Neural cell (in vitro differentiated cells): Measurements from ENCODE around the gene ZFPL1. TPM values are rescaled to one million over a fixed set of nuclear protein-coding genes. Genes with fewer than 3 reads are reported as not detected.

Experiments
- H2AFZ ChIP-seq: fragments of 200-600, 300-800 bp; sonication (generic), shearing (Covaris generic); 2 replicates; pipeline ENCODE4 v1.6.0; 2014; ENCODE audit warnings: low read depth, mild to moderate bottlenecking, antibody characterized with exemption, low read length, moderate library complexity
- H3F3A ChIP-seq: fragments of 200-600 bp; shearing (Covaris generic); 2 replicates; pipeline ENCODE4 v1.6.1; 2016; ENCODE audit warnings: mild to moderate bottlenecking, moderate library complexity, mixed read lengths, antibody characterized with exemption, low read length; ENCODE audit not compliant: insufficient read depth, poor library complexity, severe bottlenecking
- H3K27ac ChIP-seq: fragments of 200-600, 300-800 bp; sonication (generic), shearing (Covaris generic); 2 replicates; pipeline ENCODE4 v1.5.1; 2014; ENCODE audit warnings: mild to moderate bottlenecking, low read length, moderate library complexity
- H3K27me3 ChIP-seq: fragments of 300-800, 200-600 bp; sonication (generic), shearing (Covaris generic); 2 replicates; pipeline ENCODE4 v1.6.0; 2014; ENCODE audit warnings: mild to moderate bottlenecking, low read depth, low read length, moderate library complexity; ENCODE audit not compliant: insufficient read depth
- H3K36me3 ChIP-seq: fragments of 300-800, 200-600 bp; sonication (generic), shearing (Covaris generic); 2 replicates; pipeline ENCODE4 v1.5.1; 2014; ENCODE audit warnings: mild to moderate bottlenecking, antibody characterized with exemption, low read length, moderate library complexity; ENCODE audit not compliant: insufficient read depth
- H3K4me2 ChIP-seq: fragments of 300-800, 200-600 bp; sonication (generic), shearing (Covaris generic); 2 replicates; pipeline ENCODE4 v1.6.0; 2014; ENCODE audit warnings: mild to moderate bottlenecking, low read length
- H3K4me3 ChIP-seq: fragments of 300-800, 200-600 bp; sonication (generic), shearing (Covaris generic); 2 replicates; pipeline ENCODE4 v1.5.1; 2014; ENCODE audit warnings: mild to moderate bottlenecking, low read length, moderate library complexity
- H3K79me2 ChIP-seq: fragments of 200-600 bp; shearing (Covaris generic); replicated peaks from 2 replicates; pipeline ENCODE4 v1.6.0; 2014; ENCODE audit warnings: mild to moderate bottlenecking, low read length, moderate library complexity; ENCODE audit not compliant: insufficient read depth
- H3K9ac ChIP-seq: fragments of 300-800, 200-600 bp; sonication (generic), shearing (Covaris generic); 2 replicates; pipeline ENCODE4 v1.6.1; 2016; ENCODE audit warnings: mild to moderate bottlenecking, low read length, mixed read lengths
- H3K9me2 ChIP-seq: fragments of 200-600 bp; shearing (Covaris generic); 2 replicates; pipeline ENCODE4 v1.6.1; 2016; ENCODE audit warnings: mild to moderate bottlenecking, low read length, mixed read lengths; ENCODE audit not compliant: insufficient read depth
- H3K9me3 ChIP-seq: fragments of 200-600, 300-800 bp; sonication (generic), shearing (Covaris generic); 2 replicates; pipeline ENCODE4 v1.6.1; 2016; ENCODE audit warnings: mild to moderate bottlenecking, mixed run types, low read length, moderate library complexity, mixed read lengths
- H4K20me1 ChIP-seq: fragments of 200-600 bp; shearing (Covaris generic); 2 replicates; pipeline ENCODE4 v1.6.1; 2016; ENCODE audit warnings: mild to moderate bottlenecking, mixed run types; ENCODE audit not compliant: insufficient read depth
- EP300 ChIP-seq: fragments of 450-650 bp; conservative IDR thresholded peaks from 2 replicates; pipeline ENCODE4 v1.6.1; 2014; ENCODE audit warnings: antibody characterized with exemption, mild to moderate bottlenecking, moderate library complexity; ENCODE audit not compliant: poor library complexity, severe bottlenecking
- EZH2 ChIP-seq: fragments of 200-600, 300-800 bp; shearing (Covaris generic), sonication (generic); IDR thresholded peaks from 2 replicates; pipeline ENCODE4 v1.6.1; 2014; ENCODE audit warnings: antibody characterized with exemption, low read length, borderline replicate concordance, mild to moderate bottlenecking; ENCODE audit not compliant: insufficient read depth, poor library complexity, severe bottlenecking
- MXI1 ChIP-seq: fragments of 450-650 bp; conservative IDR thresholded peaks from 2 replicates; pipeline ENCODE4 v1.6.1; 2014; ENCODE audit warnings: antibody characterized with exemption, mild to moderate bottlenecking; ENCODE audit not compliant: poor library complexity, severe bottlenecking
- POLR2AphosphoS5 ChIP-seq: IDR thresholded peaks from 2 replicates; pipeline ENCODE4 v1.6.1; 2012
- RAD21 ChIP-seq: fragments of 450-650 bp; conservative IDR thresholded peaks from 2 replicates; pipeline ENCODE4 v1.6.1; 2014; ENCODE audit warnings: antibody characterized with exemption, mild to moderate bottlenecking, moderate library complexity
- SMC3 ChIP-seq: fragments of 450-650 bp; conservative IDR thresholded peaks from 2 replicates; pipeline ENCODE4 v1.6.1; 2014; ENCODE audit warnings: antibody characterized with exemption, mild to moderate bottlenecking, moderate library complexity; ENCODE audit not compliant: poor library complexity
- TAF1 ChIP-seq: IDR thresholded peaks from 2 replicates; pipeline ENCODE4 v1.6.1; 2012; ENCODE audit warnings: low read depth
- polyA plus RNA-seq: library from polyadenylated mRNA; depleted of rRNA; stranded (reverse); fragments of >200 nt; gene quantifications from 2 replicates; pipeline ENCODE4 v1.2.3, GENCODE V29; 2014
- TF ChIP-seq, protein P1 (sequence below): IDR thresholded peaks from 2 replicates; pipeline ENCODE4 v1.6.1; 2012; ENCODE audit warnings: borderline replicate concordance
- TF ChIP-seq, protein P2 (sequence below): fragments of 450-650 bp; IDR thresholded peaks from 2 replicates; pipeline ENCODE4 v1.5.1; 2014; ENCODE audit warnings: antibody characterized with exemption, mild to moderate bottlenecking, moderate library complexity; ENCODE audit not compliant: poor library complexity, severe bottlenecking

The ZFPL1 gene
- polyA plus RNA-seq, 1 donor from 2014 or later, result 42.0 TPM

DNA sequence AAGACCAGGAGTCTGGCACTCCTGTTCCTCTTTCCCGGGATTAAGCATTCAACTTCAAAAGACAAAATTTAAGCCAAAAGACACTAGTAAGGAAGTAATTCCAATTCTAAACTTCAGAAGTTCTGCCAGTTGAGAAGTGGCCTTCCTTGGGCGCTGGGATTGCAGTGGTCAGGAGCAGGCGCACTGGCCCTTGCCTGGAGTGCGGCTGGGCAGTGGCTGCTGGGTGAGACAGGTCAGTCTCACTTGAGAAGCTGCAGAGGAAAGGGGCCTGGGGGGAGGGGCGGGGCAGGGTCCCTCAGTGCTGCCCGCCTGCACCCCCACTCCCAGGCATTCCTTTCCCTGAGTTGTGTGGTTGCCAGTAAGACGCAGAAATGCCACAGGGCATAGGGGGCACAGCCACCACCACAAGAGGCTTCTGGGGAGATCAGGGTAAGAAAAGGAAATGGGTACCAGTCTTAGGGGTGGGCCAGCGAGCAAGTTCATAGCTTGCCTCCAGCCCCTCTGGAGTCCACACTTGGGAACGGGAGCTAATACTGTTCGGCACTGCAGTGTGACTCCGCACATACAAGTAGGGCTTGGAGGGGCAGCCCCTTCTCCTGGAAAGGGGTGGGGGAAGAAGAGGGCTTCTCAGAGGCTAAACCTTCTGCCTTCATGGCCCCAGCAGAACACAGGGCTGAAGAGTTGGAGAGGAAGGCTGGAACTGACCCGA is 43.6 kb downstream of the ZFPL1 start:
- no peak overlapping the region for H3K27ac ChIP-seq
- no peaks in the 10 kb centered on the region for H4K20me1 ChIP-seq
- TF ChIP-seq TAF1 (no peak), SMC3 (no peak), EZH2 (no peak), EP300 (no peak)
- TF ChIP-seq, protein P1, sequence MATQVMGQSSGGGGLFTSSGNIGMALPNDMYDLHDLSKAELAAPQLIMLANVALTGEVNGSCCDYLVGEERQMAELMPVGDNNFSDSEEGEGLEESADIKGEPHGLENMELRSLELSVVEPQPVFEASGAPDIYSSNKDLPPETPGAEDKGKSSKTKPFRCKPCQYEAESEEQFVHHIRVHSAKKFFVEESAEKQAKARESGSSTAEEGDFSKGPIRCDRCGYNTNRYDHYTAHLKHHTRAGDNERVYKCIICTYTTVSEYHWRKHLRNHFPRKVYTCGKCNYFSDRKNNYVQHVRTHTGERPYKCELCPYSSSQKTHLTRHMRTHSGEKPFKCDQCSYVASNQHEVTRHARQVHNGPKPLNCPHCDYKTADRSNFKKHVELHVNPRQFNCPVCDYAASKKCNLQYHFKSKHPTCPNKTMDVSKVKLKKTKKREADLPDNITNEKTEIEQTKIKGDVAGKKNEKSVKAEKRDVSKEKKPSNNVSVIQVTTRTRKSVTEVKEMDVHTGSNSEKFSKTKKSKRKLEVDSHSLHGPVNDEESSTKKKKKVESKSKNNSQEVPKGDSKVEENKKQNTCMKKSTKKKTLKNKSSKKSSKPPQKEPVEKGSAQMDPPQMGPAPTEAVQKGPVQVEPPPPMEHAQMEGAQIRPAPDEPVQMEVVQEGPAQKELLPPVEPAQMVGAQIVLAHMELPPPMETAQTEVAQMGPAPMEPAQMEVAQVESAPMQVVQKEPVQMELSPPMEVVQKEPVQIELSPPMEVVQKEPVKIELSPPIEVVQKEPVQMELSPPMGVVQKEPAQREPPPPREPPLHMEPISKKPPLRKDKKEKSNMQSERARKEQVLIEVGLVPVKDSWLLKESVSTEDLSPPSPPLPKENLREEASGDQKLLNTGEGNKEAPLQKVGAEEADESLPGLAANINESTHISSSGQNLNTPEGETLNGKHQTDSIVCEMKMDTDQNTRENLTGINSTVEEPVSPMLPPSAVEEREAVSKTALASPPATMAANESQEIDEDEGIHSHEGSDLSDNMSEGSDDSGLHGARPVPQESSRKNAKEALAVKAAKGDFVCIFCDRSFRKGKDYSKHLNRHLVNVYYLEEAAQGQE, result no peak

DNA sequence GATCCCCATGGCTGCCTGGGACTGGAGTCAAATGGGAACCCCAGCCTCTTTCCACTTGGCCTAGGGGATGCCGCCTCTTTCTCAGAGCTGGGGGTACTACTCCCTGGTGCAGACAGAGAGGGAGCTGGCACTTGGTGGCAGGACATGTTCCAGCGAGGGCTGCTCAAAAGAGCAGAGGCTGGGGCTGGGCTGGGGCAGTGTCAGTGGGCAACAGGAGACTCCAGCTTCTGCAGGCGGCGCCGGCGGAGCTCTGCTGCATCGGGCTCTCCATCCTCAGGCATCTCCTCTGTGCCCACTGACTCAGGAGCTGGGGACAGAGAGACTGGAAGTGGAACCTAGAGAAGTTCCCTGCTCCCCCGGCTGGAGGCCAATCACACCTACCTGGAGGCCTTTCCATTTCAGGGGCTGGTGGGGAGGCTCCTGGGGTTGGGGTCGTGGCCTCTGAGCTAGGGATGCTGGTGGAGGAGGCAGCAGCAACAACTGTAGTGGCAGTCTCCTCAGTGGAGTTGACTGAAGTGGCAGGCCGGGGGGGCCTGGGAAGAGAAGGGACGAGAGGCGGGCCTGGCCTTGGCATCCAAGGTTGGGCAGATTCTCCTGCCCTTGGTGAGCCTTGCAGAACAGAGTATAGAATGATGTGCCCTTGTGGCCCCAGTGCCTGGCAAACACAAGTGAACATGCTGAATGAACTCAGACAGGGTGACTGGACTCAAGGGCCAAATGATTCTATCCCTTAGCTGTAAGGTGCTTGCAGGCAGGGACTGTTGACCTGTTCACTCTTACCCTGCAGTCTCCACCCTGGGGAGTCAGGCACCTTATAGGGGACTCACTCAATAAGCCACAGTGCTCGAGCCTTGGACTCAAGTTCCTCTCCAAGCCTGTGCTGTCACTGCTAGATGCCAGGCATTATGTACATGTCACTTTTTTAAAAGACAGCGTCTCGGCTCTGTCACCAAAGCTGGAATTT is 44.4 kb downstream of the ZFPL1 start:
- no peaks in the 10 kb centered on the region for H3K36me3 ChIP-seq

More for the DNA sequence above, 43.6 kb downstream of the ZFPL1 start:
- no peak overlapping the region for H3K4me2 ChIP-seq
- no peaks in the 10 kb centered on the region for H3F3A ChIP-seq
- H3K79me2 ChIP-seq, result peaks cover 18% of the 10 kb centered on the region
- no peaks in the 10 kb centered on the region for H3K9me2 ChIP-seq
- no peaks in the 10 kb centered on the region for H3K9me3 ChIP-seq
- H3K27me3 ChIP-seq, result no peaks in the 10 kb centered on the region
- no peak overlapping the region for H3K4me3 ChIP-seq
- H3K9ac ChIP-seq, result no peak overlapping the region
- H2AFZ ChIP-seq, result no peak overlapping the region
- no peaks in the 10 kb centered on the region for H3K36me3 ChIP-seq

More for the DNA sequence above, 44.4 kb downstream of the ZFPL1 start:
- TF ChIP-seq, protein P1, result no peak
- no peak for TF ChIP-seq POLR2AphosphoS5
- TF ChIP-seq MXI1, result no peak
- TF ChIP-seq SMC3, result no peak
- no peak for TF ChIP-seq TAF1
- TF ChIP-seq EZH2, result no peak
- TF ChIP-seq, protein P2, sequence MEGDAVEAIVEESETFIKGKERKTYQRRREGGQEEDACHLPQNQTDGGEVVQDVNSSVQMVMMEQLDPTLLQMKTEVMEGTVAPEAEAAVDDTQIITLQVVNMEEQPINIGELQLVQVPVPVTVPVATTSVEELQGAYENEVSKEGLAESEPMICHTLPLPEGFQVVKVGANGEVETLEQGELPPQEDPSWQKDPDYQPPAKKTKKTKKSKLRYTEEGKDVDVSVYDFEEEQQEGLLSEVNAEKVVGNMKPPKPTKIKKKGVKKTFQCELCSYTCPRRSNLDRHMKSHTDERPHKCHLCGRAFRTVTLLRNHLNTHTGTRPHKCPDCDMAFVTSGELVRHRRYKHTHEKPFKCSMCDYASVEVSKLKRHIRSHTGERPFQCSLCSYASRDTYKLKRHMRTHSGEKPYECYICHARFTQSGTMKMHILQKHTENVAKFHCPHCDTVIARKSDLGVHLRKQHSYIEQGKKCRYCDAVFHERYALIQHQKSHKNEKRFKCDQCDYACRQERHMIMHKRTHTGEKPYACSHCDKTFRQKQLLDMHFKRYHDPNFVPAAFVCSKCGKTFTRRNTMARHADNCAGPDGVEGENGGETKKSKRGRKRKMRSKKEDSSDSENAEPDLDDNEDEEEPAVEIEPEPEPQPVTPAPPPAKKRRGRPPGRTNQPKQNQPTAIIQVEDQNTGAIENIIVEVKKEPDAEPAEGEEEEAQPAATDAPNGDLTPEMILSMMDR, result no peak
- TF ChIP-seq RAD21, result no peak
- no peak for TF ChIP-seq EP300
- Histone ChIP-seq H3K27ac (no peak overlapping the region), H3K4me3 (no peak overlapping the region), H3F3A (no peaks in the 10 kb centered on the region), H3K4me2 (no peak overlapping the region), H4K20me1 (no peaks in the 10 kb centered on the region), H3K9me3 (no peaks in the 10 kb centered on the region), H3K27me3 (no peaks in the 10 kb centered on the region), H3K9me2 (no peaks in the 10 kb centered on the region), H2AFZ (no peak overlapping the region), H3K79me2 (peaks cover 19% of the 10 kb centered on the region), H3K9ac (no peak overlapping the region)
